Regular cardiac myocyte (primary cell): Measurements from ENCODE around the gene FGF14. TPM values are rescaled to one million over a fixed set of nuclear protein-coding genes. Genes with fewer than 3 reads are reported as not detected.

Experiments
- total RNA-seq: library from RNA; depleted of rRNA; stranded (reverse); fragments of >200 nt; gene quantifications from 2 replicates; pipeline ENCODE4 v1.2.3, GENCODE V29; 2014

Gene FGF14
- total RNA-seq = under 0.01 TPM in 1 of 2 replicates, not detected in the other

DNA sequence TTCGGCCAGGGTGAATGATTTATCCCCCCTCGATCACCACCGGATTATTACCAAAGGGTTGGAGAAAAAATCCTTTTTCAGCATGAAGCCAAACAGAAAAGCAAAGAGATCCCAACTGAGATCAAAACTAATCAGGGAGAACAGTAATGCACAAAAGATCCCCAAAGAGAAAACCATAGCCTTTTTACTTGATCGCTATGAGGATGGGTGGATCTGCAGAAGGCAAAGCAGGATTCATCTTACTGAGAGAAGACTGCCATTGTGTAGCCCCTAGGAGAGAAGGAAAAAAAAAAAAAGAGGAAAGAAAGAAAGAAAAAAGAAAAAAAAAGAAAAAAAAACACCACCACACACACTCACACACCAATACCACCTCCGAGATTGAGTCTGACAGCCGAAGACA is at the start of gene FGF14:
TSS of gene FGF14 (minus strand) at position 283 of the 400 bp plus-strand sequence.

Other genes starting within 250 kb of the FGF14 start
- 37.5 and 73.8 TPM in 2 replicates for gene TPP2, start 194.9 kb upstream of the FGF14 start, total RNA-seq